ENCODE measurements around the gene PROSER1.

PROSER1 gene

DNA sequence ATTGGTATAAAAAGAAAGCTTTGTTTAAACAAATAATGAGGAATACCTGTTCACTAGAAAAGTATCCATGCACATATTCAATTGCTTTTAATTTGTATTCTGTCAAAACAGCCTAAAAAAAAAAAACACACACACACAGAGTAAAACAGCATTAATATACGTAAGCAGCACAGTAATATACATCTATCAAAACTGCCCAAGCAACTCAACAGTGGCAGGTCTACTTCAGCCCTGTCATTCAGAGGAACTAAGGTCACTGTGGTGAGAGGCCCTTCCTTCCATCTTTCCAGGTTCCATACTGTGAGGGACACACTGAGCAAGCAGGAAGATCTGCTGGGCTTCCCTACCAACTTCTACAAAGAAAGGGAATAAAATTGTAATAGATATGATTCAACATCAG lies 3.8 kb downstream of the PROSER1 start:
- TF ChIP-seq, protein P1, sequence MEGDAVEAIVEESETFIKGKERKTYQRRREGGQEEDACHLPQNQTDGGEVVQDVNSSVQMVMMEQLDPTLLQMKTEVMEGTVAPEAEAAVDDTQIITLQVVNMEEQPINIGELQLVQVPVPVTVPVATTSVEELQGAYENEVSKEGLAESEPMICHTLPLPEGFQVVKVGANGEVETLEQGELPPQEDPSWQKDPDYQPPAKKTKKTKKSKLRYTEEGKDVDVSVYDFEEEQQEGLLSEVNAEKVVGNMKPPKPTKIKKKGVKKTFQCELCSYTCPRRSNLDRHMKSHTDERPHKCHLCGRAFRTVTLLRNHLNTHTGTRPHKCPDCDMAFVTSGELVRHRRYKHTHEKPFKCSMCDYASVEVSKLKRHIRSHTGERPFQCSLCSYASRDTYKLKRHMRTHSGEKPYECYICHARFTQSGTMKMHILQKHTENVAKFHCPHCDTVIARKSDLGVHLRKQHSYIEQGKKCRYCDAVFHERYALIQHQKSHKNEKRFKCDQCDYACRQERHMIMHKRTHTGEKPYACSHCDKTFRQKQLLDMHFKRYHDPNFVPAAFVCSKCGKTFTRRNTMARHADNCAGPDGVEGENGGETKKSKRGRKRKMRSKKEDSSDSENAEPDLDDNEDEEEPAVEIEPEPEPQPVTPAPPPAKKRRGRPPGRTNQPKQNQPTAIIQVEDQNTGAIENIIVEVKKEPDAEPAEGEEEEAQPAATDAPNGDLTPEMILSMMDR (IDR thresholded peaks at IDR 0.05; ENCODE audit: control insufficient read depth, extremely low read depth, insufficient read depth), result no peak
- DNase-seq (ENCODE audit: low read depth), result no peak
- H3K4me3 ChIP-seq (ENCODE audit: low read depth, low read length), result no peak overlapping the region

DNA sequence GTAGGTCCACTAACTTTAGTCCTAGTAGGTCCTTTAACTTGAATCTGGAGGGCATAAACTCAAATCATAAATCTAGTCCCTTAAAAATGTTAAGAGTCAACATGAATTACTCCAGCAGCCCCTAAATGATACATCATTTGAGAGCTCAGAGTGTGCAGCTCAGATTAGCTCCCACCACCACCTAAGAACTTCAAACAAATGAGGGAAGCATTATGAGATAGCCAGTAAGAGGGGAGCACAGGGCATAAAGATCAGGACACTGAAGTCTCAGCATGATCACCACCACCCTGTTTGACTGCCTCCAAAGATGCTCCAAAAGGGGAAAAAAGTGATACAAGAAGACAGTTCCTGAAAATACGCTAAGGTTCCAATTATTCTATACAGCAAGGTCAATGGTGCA lies 5.7 kb downstream of the PROSER1 start:
- DNase-seq (ENCODE audit: low read depth), result no peak
- TF ChIP-seq, protein P1 (IDR thresholded peaks at IDR 0.05; ENCODE audit: control insufficient read depth, extremely low read depth, insufficient read depth), result no peak
- no peak overlapping the region for H3K4me3 ChIP-seq (ENCODE audit: low read depth, low read length)

DNA sequence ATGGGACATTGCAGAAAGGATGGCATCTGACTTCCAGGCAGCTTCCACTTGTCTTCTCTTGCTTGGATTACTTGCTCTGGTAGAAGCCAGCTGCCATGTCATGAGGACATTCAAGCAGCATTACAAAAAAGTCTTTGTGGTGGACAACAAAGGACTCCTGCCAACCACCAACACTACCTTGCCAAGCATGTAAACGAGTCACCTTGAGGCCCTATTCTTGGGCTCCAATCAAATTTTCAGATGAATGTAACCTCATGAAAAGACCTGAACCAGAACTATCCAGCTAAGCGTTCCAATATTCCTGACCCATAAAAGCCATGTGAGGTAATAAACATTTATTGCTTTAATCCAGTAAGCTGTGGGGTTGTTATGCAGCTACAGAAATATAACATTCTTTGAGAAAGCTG lies 12.5 kb downstream of the PROSER1 start:
- DNase-seq (ENCODE audit: low read depth), result peak; percentile 57
- no peak overlapping the region for H3K4me3 ChIP-seq (ENCODE audit: low read depth, low read length)
- TF ChIP-seq, protein P1 (IDR thresholded peaks at IDR 0.05; ENCODE audit: control insufficient read depth, extremely low read depth, insufficient read depth), result no peak

DNA sequence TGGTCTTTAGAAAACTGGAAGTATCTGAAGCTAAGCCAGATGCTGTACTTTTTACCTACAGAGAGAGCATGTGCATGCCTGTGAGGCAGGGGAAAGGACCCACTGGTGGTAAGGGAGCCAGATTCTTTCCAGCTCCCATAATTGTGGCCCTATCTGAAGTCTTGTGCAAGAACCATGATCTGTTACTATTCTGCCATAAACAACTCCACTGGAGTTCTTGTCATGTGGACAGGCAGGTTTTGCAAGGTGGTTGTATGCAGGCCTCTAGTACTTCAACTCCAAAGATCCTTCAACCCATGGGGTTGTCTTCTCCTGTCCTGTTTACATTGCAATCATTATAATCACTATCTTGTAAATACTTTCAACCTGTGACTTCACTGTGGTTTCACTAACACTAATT lies 14.1 kb downstream of the PROSER1 start:
- no peak overlapping the region for H3K4me3 ChIP-seq (ENCODE audit: low read depth, low read length)
- TF ChIP-seq, protein P1 (IDR thresholded peaks at IDR 0.05; ENCODE audit: control insufficient read depth, extremely low read depth, insufficient read depth), result no peak
- DNase-seq (ENCODE audit: low read depth), result peak; percentile 50

DNA sequence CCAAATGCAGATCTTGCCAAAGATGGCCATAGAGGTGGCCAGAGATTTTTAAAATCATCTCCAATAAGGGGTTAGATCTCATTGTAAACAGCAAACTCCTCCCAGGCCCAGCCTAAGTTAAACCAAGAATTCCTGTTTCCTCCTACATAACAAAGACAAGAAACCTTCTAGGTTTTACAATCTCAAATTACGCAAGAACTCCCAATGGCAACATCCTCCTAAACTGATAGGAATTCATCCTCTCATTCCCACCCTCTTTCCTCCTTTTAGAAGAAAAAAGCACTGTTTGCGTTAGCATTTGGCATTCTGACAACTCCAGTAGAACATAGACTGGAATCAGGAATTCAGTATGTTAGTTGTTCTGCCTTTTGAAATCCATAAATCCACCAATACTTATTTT lies 14.6 kb downstream of the PROSER1 start:
- TF ChIP-seq, protein P1 (IDR thresholded peaks at IDR 0.05; ENCODE audit: control insufficient read depth, extremely low read depth, insufficient read depth), result no peak
- DNase-seq (ENCODE audit: low read depth), result no peak
- no peak overlapping the region for H3K4me3 ChIP-seq (ENCODE audit: low read depth, low read length)

DNA sequence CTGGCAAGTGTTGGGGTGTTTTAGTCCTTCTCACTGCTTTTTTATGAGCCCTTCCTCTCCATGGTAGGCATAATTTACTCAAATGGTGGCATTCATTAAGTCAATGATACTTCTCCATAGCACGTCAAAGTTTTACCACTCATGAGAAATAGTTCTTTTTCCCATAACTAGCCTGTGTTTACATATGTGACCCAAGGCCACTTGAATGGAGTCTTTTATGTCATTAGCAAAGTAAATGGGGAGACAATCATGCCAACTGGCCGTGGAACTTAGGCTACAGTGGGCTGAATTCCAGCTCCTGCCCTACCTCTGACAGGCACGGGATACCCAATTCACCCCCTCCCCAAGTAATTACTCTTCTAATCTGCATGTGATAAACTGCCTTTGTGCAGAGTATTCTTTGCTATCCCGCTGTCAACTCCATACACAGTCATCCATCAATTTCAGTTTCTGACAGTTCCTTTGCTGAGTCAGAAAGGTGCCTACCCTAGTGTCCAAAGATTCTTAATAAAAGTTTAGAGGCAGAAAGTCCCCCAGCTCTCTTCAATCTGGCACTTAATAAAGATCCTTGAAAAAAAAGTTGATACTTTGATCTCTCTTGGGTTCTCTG lies 16.9 kb downstream of the PROSER1 start:
- TF ChIP-seq, protein P1 (IDR thresholded peaks at IDR 0.05; ENCODE audit: control insufficient read depth, extremely low read depth, insufficient read depth), result no peak
- no peak for DNase-seq (ENCODE audit: low read depth)
- no peak overlapping the region for H3K4me3 ChIP-seq (ENCODE audit: low read depth, low read length)

DNA sequence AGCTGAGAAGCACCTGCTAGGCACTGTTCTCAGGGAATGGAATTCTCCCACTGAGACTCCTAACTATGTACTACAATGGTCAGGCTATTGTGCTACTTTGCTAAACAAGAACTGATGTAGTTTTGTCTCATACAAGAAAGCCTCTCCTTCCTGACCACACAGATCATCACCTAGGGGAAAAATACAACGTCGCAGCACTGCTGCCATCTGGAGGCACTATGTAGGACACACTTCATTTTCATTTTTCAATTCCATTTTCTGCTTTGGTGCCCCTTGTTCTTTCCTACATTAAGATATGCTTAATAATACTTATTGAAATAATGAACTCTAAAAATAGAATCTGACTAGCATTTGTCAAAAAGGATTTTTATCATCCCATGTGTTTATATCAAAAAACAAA lies 21.1 kb downstream of the PROSER1 start:
- TF ChIP-seq, protein P1 (IDR thresholded peaks at IDR 0.05; ENCODE audit: control insufficient read depth, extremely low read depth, insufficient read depth), result peak; percentile 52
- DNase-seq (ENCODE audit: low read depth), result no peak
- H3K4me3 ChIP-seq (ENCODE audit: low read depth, low read length), result no peak overlapping the region
